HL-60/S4 (cell line): ENCODE results near the gene RNF31.

ENCODE experiments used
- in situ Hi-C: fragments of 300-500 bp; cut with MboI; formaldehyde crosslinking; loops from 2 replicates; pipeline ENCODE4 v1.14.3; 2022; ENCODE audit warnings: low sequenced_read_pairs

RNF31 gene

GRCh38 chr14:24159777-24160498 is 12.6 kb downstream of the RNF31 start:
- in situ Hi-C loops: no loop called here

- in situ Hi-C loops: no loop called here
These were observed 13.2 kb downstream of the RNF31 start for GRCh38 chr14:24160499-24160849.

- in situ Hi-C loops: no loop called here
These were observed 13.8 kb downstream of the RNF31 start, which contains the start of gene IRF9 for GRCh38 chr14:24160850-24161804. Gene IRF9 (plus strand): TSS chr14:24161265. CDS start chr14:24162145, 880 bp downstream.

- in situ Hi-C loops: no loop called here
These were observed 14.8 kb downstream of the RNF31 start for GRCh38 chr14:24162093-24162492.

- in situ Hi-C loops: no loop called here
These were observed 17.3 kb downstream of the RNF31 start for GRCh38 chr14:24164518-24164991.

GRCh38 chr14:24165785-24166184 is 18.5 kb downstream of the RNF31 start:
- in situ Hi-C loops: no loop called here

GRCh38 chr14:24167469-24168114 is 20.3 kb downstream of the RNF31 start:
- in situ Hi-C loops: no loop called here

- in situ Hi-C loops: no loop called here
These were observed 24.3 kb downstream of the RNF31 start, which contains the start of gene REC8 for GRCh38 chr14:24171422-24172260. Gene REC8 (plus strand): TSS chr14:24172080. CDS start chr14:24172553, 473 bp downstream.

- in situ Hi-C loops: no loop called here
These were observed 25.1 kb downstream of the RNF31 start for GRCh38 chr14:24172261-24172860.

- in situ Hi-C loops: no loop called here
These were observed 25.6 kb downstream of the RNF31 start for GRCh38 chr14:24172871-24173281.

- in situ Hi-C loops: no loop called here
These were observed 29.3 kb downstream of the RNF31 start for GRCh38 chr14:24176599-24176998.

- in situ Hi-C loops: no loop called here
These were observed 29.9 kb downstream of the RNF31 start for GRCh38 chr14:24177041-24177825.

- in situ Hi-C loops: no loop called here
These were observed 30.6 kb downstream of the RNF31 start for GRCh38 chr14:24177891-24178290.

GRCh38 chr14:24178399-24179178 is 31.3 kb downstream of the RNF31 start:
- in situ Hi-C loops: no loop called here

- in situ Hi-C loops: no loop called here
These were observed 32.1 kb downstream of the RNF31 start for GRCh38 chr14:24179294-24179960.

- in situ Hi-C loops: no loop called here
These were observed 32.9 kb downstream of the RNF31 start for GRCh38 chr14:24179961-24180796.
